Progenitor cell of endocrine pancreas (in vitro differentiated cells): ENCODE results near the gene COMMD9. TPM values are rescaled to one million over a fixed set of nuclear protein-coding genes. Genes with fewer than 3 reads are reported as not detected.
A peak's percentile ranks its signal among the peaks of the same experiment; 100 is the strongest.

Experiments used
- DNase-seq: peaks from one replicate; pipeline ENCODE4 v3.0.0; 2021; ENCODE audit warnings: low spot score; ENCODE audit not compliant: unreplicated experiment
- H3K27ac Mint-ChIP-seq: 2 replicates; pipeline ENCODE4 v1.8.0; 2021; ENCODE audit warnings: mild to moderate bottlenecking, moderate library complexity, mixed read lengths
- H3K27me3 Mint-ChIP-seq: 2 replicates; pipeline ENCODE4 v1.8.0; 2021; ENCODE audit warnings: mixed read lengths
- H3K36me3 Mint-ChIP-seq: 2 replicates; pipeline ENCODE4 v1.8.0; 2022; ENCODE audit warnings: mixed read lengths; ENCODE audit not compliant: insufficient read depth
- H3K4me1 Mint-ChIP-seq: 2 replicates; pipeline ENCODE4 v1.8.0; 2021; ENCODE audit warnings: low read depth, mixed read lengths
- H3K4me3 Mint-ChIP-seq: 2 replicates; pipeline ENCODE4 v1.8.0; 2021; ENCODE audit warnings: low read depth, mild to moderate bottlenecking, moderate library complexity, mixed read lengths
- H3K9me3 Mint-ChIP-seq: 2 replicates; pipeline ENCODE4 v1.8.0; 2021; ENCODE audit warnings: low read depth, mixed read lengths
- total RNA-seq: library from RNA; stranded (reverse); gene quantifications from 2 replicates; pipeline ENCODE4 v1.2.1, GENCODE V29; 2021
- TF ChIP-seq, protein P1 (sequence below): fragments of 200-600 bp; sonication (generic); IDR thresholded peaks from one replicate; pipeline ENCODE4 v1.5.0; 2021; ENCODE audit warnings: antibody characterized with exemption, mild to moderate bottlenecking; ENCODE audit not compliant: unreplicated experiment

The COMMD9 gene
- total RNA-seq, 1 donor from 2014 or later, result 79.7 TPM

- no peak for DNase-seq
- Mint-ChIP-seq H3K36me3 (peaks cover 19% of the 10 kb centered on the region), H3K27me3 (no peaks in the 10 kb centered on the region), H3K4me3 (no peak overlapping the region), H3K4me1 (peaks cover 5% of the 10 kb centered on the region), H3K9me3 (no peaks in the 10 kb centered on the region), H3K27ac (no peak overlapping the region)
- TF ChIP-seq, protein P1, sequence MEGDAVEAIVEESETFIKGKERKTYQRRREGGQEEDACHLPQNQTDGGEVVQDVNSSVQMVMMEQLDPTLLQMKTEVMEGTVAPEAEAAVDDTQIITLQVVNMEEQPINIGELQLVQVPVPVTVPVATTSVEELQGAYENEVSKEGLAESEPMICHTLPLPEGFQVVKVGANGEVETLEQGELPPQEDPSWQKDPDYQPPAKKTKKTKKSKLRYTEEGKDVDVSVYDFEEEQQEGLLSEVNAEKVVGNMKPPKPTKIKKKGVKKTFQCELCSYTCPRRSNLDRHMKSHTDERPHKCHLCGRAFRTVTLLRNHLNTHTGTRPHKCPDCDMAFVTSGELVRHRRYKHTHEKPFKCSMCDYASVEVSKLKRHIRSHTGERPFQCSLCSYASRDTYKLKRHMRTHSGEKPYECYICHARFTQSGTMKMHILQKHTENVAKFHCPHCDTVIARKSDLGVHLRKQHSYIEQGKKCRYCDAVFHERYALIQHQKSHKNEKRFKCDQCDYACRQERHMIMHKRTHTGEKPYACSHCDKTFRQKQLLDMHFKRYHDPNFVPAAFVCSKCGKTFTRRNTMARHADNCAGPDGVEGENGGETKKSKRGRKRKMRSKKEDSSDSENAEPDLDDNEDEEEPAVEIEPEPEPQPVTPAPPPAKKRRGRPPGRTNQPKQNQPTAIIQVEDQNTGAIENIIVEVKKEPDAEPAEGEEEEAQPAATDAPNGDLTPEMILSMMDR, result no peak
Observed at GRCh38 chr11:36270701-36271100, 18.5 kb downstream of the COMMD9 start.

- Mint-ChIP-seq H3K27me3 (peaks cover 8% of the 10 kb centered on the region), H3K9me3 (no peaks in the 10 kb centered on the region), H3K4me1 (peaks cover 5% of the 10 kb centered on the region), H3K36me3 (peaks cover 16% of the 10 kb centered on the region), H3K4me3 (no peak overlapping the region), H3K27ac (no peak overlapping the region)
- DNase-seq, result no peak
- TF ChIP-seq, protein P1, result no peak
Observed at GRCh38 chr11:36268337-36268985, 20.8 kb downstream of the COMMD9 start.

DNA sequence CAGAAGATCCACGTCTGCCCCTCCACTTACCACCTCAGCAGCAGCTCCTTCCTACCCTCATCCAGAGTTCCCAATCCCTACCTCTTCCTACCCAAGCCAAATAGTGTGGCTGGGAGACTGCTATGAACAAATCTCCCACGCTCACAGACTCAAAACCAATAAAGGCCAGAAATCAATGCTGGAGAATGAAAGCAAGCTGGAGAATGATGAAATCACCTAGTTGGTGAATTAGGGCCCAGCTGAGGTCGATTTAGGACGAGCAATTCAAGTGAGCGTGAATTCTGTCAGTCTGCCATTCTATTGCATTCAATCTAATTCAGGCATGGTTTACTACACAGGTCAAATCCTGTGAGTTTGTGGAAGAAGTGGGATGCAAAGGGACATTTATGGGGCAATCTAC, 22.5 kb downstream of the COMMD9 start:
- Mint-ChIP-seq H3K4me1 (peaks cover 5% of the 10 kb centered on the region), H3K27me3 (peaks cover 11% of the 10 kb centered on the region), H3K4me3 (no peak overlapping the region), H3K36me3 (peaks cover 5% of the 10 kb centered on the region), H3K27ac (no peak overlapping the region), H3K9me3 (no peaks in the 10 kb centered on the region)
- no peak for DNase-seq
- TF ChIP-seq, protein P1, result no peak

GRCh38 chr11:36265793-36266628, 23.2 kb downstream of the COMMD9 start:
- TF ChIP-seq, protein P1, result peak; percentile 89
- Mint-ChIP-seq H3K27ac (no peak overlapping the region), H3K4me3 (no peak overlapping the region), H3K9me3 (no peaks in the 10 kb centered on the region), H3K4me1 (peaks cover 5% of the 10 kb centered on the region), H3K36me3 (peaks cover 3% of the 10 kb centered on the region), H3K27me3 (peaks cover 15% of the 10 kb centered on the region)
- DNase-seq, result peak; percentile 51

- Mint-ChIP-seq H3K9me3 (no peaks in the 10 kb centered on the region), H3K4me1 (peaks cover 5% of the 10 kb centered on the region), H3K27ac (no peak overlapping the region), H3K36me3 (no peaks in the 10 kb centered on the region), H3K27me3 (peaks cover 16% of the 10 kb centered on the region), H3K4me3 (no peak overlapping the region)
- TF ChIP-seq, protein P1, result no peak
- no peak for DNase-seq
Observed at GRCh38 chr11:36264973-36265344, 24.3 kb downstream of the COMMD9 start.
